Activated CD4-positive, alpha-beta T cell treated with anti-CD3 and anti-CD28 coated beads for 4 hours (primary cell): ENCODE results near the gene PDE1C.
"Not testable (repeated sequence)": the region's sequence is repeated elsewhere in the genome, so short reads cannot be mapped to it uniquely, and the experiment has no call there.

Experiments
- DNase-seq, 2 donors: peaks; one replicate each; pipeline ENCODE4 v3.0.0-alpha.2; 2020

The PDE1C gene

DNA sequence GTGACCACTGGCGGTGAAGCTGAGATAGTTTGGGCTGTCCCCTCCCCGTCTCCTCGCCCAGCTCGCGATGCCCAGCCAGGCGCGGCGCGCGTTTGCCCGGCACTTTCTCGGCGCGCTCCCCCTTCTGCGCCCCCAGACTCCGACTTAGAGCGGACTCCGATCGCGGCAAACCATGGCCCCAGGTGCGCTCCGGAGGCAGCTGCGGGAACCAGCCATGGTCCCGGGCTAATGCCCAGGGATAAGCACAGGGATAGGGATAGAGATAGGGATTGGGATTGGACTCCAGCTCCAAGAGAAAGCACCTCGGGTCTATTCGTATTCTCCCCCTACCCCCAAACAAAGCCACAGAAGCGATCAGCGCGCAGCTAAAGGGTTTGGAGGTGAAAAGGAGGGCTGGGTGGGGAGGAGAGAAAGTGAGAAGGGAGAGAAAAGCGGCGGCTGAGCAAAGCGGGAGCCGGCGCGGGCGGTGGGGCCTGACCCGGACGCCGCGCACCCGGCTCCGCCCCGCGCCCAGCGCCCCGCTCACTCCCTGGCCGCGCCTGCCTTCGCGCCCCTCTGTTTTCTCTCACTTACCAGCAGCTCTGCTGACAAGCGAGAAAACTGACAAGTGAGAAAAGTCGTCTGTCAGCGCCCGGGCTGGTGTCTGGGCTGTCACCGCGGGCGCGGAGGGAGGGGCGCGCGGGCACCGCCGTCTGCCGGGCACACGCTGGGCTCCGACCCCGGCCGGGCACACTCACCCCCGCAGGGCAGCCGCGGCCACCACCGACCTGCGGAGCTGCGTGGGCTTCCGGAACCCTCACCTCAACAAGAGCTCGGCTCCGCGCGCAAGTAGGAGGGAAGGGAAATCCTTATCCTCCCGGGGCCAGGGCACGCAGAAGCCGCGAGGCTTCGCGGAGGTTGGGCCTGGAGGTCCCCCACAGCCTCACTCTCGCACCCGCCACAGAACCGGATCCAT lies at the start of gene PDE1C:
Gene PDE1C, minus strand, starts transcription at position 2 of the 955 bp plus-strand sequence.
- no peak for DNase-seq

DNA sequence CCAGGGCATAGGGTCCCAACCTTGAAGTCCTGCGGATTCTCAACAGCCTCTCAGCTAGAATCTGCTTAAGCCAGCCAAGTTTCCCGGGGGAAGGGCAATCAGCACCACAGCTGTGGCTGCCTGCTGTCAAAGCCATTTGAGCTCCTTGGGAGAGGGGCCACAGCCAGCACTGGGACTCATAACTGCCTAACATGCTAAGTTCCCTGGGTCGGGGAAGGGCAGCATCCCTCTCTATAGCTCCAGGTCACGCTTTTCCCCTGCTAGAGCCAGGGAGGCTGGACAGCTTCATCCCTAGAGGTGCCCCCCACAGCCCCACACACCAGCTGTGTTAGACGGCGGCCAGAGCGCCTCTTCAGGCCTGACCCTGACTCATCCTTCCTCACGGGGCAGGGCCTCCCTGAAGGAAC lies 49.6 kb upstream of the PDE1C start:
- DNase-seq: no peak

DNA sequence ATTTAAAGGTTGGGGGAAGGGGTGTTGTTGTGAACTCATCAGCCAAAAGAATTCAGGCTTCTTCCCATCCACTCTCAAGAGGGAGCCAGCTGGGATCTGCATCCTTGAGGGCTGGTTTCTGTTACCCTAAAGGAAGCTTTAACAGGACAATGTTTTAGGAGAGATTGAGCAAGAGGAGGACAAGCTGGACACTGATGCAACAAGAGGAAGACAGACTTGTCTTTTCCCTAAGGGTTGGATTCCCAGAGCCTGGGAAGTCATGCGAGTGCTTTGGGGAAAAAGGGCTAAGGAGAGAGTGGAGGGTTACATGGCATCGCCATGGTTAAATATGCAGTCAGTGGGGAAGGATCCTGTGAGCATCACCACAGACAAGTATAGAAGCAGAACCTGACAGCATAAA lies 47.6 kb upstream of the PDE1C start:
- DNase-seq: no peak

DNA sequence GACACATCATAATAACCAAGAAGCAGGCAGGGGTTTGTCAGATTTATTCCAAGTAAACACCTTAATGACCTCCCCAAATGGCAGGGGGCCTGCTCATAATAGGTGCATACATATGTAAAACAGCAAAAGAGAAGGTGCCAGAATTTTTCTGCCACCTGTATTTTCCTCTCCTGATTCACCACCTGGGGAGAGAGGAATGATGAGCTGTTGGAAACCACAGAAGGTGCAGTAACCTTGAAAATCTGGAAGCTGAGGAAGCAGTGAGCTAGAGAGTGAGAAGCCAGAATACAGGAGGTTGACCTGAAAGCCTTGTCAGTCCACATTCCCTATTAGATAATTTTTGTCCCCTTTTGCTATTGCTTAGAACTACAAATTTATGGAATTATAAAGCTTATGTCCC lies 46.2 kb upstream of the PDE1C start:
- DNase-seq: no peak

DNA sequence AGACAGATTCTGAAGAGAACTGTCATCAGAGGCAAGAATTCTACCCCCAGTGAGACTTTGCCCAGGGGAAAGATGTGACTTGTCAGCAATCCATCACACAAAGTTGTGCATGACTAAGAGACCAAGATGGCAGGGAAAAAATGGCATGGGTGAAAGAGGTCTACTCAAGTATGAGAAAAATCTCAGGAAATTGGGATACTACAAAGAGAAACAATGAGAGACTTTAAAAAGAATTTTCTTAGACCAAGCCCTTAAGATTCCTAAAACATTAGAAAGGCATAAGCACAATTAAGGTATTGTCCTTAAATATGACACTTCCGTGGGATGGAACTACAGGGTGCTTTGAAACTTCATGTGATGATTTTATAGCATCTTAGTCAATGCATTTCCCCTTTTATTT lies 45.6 kb upstream of the PDE1C start:
- no peak for DNase-seq

DNA sequence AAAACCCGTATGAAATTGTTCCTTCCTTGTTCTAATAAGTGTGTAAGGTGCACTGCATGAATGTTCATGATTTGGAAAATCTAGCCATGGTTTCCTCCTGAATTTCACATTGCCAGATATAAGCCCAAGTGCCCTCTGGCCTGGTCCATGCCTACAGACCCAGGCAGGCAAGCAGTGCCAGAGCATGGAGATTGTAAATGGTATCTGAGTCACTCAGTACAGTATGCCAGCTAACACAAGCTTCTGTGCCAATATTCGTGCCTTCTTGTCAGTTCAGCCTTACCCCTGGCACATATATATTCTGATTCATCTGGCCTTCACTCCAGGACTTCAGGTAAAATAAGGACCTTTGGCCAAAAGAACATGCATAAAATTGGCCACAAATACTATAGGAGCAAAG lies 38.4 kb upstream of the PDE1C start:
- DNase-seq: no peak

DNA sequence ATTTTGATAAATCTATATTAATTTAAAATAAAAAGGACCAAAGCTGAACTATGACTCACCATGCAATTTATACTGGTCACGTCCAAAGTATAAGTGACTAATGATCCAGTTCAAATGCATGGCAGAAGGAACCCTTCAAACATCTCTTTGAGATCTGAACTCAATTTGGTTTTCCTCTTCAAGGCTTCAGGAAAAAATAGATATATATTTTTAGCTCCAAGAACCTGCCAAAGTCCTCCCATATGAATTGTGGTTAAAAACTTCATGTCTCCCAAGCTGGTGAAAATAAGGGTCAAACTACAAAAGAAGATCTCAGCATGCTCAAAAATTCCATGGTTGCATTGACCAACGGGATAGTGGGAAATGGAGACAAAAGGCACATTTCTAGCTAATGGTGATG lies 34.6 kb upstream of the PDE1C start:
- DNase-seq: no peak

DNA sequence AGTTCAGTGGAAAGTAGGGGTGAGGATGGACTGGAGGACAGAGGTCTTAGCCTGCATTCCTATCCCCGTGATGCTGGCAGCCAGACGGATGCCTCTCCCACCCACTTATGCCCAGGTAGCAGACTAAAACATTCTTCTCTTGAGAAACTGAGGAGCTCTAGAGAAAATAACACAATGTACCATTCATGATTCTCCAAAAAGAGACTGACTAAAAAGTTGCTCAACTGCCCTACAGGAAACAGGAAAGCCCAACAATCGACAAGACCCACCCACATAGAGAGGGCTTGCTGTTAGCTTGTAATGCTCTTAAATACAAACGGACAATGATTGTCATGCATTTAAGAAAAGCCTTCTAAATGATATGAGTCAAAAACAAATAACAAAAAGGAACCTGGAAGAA lies 33.2 kb upstream of the PDE1C start:
- DNase-seq: no peak

DNA sequence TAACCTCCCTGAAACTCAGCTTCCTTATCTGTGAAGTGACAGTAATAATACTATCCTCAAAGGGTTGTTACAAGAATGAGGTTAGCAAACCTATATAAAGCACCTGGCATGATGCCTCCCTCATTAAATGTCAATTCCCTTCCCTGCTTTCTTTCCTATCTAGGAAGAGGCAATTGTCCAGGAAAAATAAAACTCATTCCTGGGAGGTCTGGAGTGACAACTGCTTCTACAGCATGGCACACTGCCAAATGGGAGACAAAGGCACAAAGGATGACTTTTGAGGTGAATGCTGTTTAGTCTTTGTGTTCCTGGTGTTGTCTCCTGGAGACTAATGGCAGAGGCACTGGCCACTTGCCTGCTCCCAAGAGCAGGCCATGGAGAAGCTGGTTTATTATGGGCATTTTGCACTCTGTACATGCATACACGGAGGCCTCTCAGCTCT lies 32.2 kb upstream of the PDE1C start:
- no peak for DNase-seq

DNA sequence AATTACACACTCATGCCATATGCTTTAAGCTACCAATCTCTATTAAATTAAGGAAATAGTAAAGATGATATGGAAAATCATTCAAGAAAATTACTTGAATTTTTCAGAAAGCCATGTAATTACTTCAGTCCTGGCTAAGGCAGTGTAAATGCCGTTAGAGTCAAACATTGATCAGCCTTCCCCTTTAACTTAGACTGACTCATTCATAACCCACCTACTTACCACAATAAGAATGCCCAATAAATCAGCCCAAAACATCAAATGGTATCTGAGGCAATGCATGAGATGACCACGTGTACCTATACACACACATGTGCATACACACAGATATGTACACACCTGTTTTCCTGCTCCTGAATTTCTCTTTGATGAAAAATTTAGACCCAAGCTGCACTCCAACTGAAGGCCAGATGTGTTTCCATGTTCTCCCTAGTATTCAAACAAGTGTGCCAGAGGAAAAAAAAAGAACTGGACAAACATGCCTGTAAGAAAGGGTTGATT lies 30.2 kb upstream of the PDE1C start:
- DNase-seq: no peak

DNA sequence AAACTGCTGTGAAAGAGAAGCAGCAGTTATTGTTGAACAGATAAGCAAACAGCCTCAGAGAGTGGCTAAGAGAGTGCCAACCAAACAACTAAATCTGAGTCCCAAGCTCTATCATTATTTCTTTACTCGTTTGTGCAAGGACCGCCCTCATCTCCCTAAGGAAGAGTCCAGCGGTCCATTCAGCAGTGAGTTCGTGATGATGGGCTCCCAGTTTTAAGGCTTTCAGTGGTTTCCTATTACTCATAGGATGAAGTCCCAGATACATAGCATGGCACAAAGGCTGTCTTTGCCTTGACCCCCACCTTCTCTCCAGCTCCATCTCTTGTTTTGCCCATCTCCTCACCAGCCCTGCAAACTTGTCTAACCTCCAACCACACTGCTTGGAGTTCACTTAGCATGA lies 24.3 kb upstream of the PDE1C start:
- no peak for DNase-seq

DNA sequence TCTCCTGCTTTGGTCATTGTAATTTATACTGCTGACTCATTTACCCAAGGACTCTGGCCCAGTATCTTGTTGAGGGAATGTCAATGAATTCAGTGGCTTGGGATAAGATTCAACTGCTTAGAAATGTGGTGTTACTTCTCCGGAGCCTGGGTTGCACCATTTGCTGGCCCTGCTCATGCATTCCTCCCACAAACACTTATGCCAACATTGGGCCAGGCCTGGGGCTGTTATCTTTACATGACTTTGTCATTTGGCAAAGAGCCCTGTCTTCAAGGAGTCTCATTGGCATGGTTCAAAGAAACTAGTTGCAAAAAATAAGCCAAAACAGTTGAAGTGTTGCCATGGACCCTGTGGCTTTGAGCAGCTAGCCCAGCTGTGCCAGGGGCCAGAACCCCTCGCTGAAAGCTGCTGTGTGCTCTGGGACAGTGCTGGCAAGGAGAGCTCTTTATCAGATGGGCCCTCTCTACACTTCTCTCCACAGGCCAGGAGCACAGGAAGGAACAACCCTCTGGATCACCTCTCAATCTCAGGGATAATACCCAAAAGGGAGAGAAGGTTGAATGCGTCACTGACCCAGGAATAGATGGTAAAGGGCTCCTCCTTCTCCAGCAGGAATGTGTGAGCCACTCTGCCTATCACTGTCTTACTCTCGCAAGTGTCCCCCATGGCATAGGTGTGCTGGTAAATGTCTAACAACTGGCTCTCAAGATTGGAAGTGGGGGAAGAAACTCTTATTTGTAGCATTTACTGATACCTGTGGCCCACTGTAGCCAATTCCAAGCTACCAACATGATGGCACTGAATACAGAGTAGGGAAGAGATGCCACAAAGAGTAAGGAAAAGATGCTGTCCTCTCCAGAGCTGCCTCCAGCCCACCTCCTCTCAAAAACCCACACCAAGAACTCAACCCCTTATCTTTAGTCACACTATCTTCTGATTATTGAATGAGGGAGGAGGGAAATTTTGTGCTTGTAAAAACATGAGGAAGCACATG lies 23.5 kb upstream of the PDE1C start:
- no peak for DNase-seq

DNA sequence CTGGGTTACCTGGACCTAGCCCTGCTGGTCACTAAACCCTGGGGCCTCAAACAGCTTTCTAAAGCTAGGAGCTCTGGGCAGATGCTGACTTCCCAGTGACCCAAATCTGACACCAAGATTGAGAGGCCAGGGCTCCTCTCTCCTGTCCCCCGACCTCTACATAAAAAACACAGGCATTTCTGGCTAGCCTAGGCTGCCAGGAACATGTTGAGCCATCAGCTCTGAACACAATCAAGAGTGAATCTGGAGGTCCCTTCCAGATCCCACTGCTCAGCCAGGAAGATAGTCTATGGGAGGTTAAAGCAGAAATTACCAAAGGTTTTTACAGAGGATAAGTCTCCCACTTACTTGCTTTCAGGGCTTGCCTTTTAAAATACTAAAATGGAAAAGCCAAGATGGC lies 22.1 kb upstream of the PDE1C start:
- DNase-seq: no peak

DNA sequence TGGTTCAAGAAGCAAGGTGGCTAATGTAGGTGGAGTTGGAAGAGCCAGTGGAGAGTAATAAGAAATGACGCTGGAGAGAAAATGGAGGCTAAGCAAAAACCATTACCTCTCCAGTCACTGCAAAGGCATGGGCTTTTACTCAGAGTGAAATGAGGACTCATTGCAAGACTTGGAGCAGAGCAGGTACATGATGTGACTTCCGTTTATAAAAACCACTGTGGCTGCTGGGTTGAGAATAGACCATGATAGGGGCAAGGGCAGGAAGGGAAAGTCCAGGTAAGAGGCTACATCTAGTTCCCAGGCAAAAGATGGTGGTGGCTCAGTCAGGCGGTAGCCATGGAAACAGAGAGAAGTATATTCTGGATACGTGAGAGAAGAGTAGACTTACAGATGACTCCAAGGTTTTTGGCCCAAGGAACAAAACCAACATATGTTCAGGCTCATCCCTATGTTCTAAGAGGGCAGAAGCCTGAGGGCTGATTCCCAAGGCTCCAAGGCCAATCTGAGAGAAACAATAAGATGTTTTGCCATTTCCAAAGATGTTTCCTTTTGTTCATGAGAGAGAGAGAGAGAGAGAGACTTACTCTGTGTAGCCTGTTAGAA lies 21.5 kb upstream of the PDE1C start:
- no peak for DNase-seq

DNA sequence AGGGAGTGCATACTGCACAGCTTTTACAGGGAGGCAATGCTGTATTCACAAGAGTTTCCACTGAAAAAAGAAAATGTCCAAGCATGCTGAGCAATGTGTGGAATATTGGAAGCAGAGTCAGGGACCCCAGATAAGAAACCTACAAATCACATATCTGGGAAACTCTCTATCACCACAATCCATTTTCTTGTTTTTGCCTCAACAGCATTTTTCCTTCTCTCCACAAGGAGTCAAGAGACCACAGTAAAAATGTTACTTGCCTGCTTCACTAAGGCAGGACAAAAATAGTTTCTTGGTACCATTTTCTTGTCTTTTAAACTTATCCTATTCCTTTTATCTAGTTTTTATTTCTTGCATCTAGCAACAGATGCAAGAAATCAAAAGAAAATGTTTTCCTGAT lies 19.5 kb upstream of the PDE1C start:
- DNase-seq: no peak

DNA sequence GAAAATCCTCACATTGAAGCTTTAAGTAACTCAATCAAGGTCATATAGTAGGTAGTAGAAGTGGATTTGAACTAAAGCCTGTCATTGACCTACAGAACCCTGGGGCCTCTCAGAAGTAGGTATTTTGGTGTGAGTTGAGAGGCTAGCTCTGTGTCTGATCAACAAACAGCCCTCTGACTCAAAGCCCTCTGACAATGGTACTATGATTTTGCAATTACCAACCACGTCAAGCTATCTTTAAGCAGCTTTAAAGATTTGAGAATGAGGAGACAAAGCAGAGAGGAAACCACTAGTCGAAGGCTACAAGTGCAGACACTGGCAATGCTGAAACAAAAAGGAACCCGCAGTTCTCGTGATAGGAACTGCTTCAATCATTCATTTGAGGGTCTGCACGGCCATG lies 19.0 kb upstream of the PDE1C start:
- DNase-seq: no peak

DNA sequence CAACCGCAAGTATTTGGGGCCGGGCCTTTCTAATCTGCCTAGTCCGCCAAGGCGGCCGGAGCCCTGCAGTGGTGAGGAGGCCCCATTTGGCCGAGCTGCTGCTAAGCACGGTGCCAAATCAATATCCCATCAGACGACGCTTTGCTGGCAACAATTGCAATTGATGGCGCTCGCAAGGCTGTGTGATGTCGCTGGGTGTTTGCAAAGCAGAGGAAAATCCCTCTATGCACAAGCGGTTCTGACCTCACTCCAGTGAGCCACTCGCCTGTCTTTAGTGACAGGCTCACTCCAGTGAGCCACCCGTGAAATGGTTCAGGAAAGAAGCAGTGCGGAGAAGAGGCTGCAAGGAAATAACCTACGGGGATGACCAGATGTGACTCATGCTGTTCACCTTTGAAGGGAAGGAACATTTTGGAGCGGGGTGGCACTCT lies 18.3 kb upstream of the PDE1C start:
- no peak for DNase-seq

DNA sequence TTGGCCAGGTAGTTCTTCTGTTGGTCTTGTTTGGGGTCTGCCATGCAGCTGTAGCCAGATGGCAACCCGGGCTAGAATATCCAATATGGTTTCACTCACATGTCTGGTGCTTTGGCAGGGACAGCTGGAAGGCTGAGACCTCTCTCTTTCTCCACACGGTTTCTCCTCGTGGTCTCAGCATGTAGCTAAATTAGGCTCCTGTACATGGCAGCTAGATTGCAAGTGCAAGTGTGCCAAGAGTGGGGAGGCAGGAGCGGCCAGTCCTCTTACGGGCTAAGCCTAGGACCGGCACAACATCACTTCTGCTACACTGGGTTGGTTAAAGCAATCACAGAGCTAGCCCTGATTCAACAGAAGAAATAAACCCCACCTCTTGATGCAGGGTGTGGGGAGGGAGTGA lies 9.3 kb upstream of the PDE1C start:
- DNase-seq: no peak

DNA sequence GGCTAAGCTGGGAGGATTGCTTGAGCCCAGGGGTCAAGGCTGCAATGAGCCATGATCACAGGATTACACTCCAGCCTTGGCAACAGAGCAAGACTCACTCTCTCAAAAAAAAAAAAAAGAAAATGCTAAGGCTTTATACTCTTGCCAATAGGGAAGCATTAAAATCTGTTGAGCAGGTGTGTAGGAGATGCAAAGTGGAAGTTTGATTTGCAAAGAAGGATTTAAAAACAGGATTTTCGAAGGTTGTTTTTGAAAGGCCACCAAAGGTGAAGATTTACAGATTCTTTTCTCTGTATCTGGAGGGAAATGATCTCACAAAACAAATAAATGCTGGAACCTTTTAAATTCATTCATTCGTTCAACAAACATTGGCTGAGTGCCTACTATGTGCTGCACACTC lies 8.6 kb upstream of the PDE1C start:
- DNase-seq: no peak

DNA sequence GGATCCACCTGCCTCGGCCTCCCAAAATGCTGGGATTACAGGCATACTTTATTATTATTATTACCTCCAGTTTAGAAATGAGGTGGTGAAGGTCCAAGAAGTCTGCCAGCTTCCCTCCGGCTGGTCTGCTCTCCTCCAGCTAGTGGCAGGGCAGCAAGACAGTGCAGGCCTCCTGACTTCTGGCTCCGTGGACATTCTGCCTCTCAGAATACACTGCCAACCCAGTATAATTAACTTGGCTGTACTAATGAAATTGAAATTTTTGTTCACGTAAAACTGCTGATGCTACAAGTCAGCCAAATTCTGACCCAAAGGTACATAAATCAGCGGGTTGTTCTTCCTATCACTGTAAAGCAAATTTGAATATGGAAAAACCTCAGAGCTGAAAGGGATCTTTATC lies 7.6 kb upstream of the PDE1C start:
- DNase-seq: no peak

DNA sequence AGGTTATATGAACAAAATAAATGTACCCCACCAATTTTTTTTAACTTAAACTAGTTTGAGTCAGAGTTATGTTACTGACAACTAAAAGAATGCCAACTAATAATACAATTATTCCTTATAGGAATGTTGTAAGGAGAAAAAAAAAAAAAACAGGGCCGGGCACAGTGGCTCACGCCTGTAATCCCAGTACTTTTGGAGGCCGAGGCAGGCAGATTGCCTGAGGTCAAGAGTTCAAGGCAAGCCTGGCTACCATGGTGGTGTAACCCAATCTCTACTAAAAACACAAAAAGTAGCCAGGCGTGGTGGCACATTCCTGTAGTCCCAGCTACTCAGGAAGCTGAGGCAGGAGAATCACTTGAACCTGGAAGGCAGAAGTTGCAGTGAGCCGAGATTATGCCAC lies 6.6 kb upstream of the PDE1C start:
- not testable (repeated sequence) for DNase-seq

DNA sequence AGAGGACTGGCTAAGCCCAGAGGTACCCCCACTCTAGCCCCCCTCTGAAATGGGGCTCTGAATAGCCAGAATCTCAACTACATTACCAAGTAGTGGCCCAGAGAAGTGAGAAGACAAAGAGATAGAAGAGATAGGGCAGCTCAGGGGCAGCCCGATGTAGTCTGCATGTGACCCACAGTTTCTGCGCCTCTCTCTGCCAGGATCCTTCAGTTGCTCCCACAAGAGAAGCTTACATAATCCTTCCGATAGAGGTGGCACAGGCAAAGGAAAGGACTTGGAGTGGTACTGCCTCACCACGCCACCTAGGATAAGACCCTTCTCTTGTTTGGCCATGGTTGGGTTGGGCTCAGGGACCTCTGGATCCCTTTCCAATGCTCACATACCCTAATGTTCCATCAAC lies 5.4 kb upstream of the PDE1C start:
- DNase-seq: no peak
